SK-N-SH (cell line): ENCODE results near the gene SLC7A7. TPM values are rescaled to one million over a fixed set of nuclear protein-coding genes. Genes with fewer than 3 reads are reported as not detected.
"Not testable (repeated sequence)": the region's sequence is repeated elsewhere in the genome, so short reads cannot be mapped to it uniquely, and the experiment has no call there.

ENCODE experiments used
- CTCF ChIA-PET: fragments of 300-600, 350-600 bp; formaldehyde crosslinking; extraction: SDS; loops from one replicate; lab custom pipeline; 2021; lab: Yijun Ruan, JAX
- POLR2A ChIA-PET: fragments of 350-600 bp; sonication (Branson Sonifier 250); formaldehyde crosslinking; extraction: SDS; loops from one replicate; lab custom pipeline; 2020; ENCODE audit warnings: antibody characterized with exemption, inconsistent platforms; lab: Yijun Ruan, JAX
- DNase-seq: peaks from one replicate; pipeline ENCODE4 v3.0.0; 2012
- H2AFZ ChIP-seq: fragments of 200-600 bp; sonication (generic); 2 replicates; pipeline ENCODE4 v1.8.1; 2016; ENCODE audit warnings: antibody characterized with exemption, mild to moderate bottlenecking, low read depth
- H3F3A ChIP-seq: fragments of 200-600 bp; sonication (generic); replicated peaks from 2 replicates; pipeline ENCODE3; 2016; ENCODE audit warnings: antibody characterized with exemption, mild to moderate bottlenecking; ENCODE audit not compliant: insufficient read depth
- H3K27ac ChIP-seq, 2 experiments: fragments of 200-500 bp in 1 of 2; fragments of 200-600 bp in 1 of 2; sonication (Bioruptor generic) in 1 of 2; sonication (generic), shearing (Covaris generic) in 1 of 2; 2 replicates each; pipeline versions ENCODE4 v1.5.1 to v1.6.1; 2014 to 2016; ENCODE audit warnings: low read depth in 2 of 2, inconsistent platforms in 1 of 2, low read length in 1 of 2, mild to moderate bottlenecking in 1 of 2, mixed read lengths in 1 of 2
- H3K27me3 ChIP-seq: fragments of 200-600 bp; sonication (generic), shearing (Covaris generic); 2 replicates; pipeline ENCODE4 v1.6.1; 2016; ENCODE audit warnings: mixed run types; ENCODE audit not compliant: insufficient read depth
- H3K36me3 ChIP-seq, 2 experiments: fragments of 200-500 bp in 1 of 2; fragments of 200-600 bp in 1 of 2; sonication (Bioruptor generic) in 1 of 2; sonication (generic) in 1 of 2; replicated peaks in 1 of 2; 2 replicates each; pipeline versions ENCODE3 to v1.5.1; 2014 to 2016; ENCODE audit warnings: low read length in 1 of 2, mild to moderate bottlenecking in 1 of 2; ENCODE audit not compliant: insufficient read depth in 2 of 2, control insufficient read depth in 1 of 2
- H3K4me1 ChIP-seq, 2 experiments: fragments of 200-500 bp in 1 of 2; fragments of 200-600 bp in 1 of 2; sonication (Bioruptor generic) in 1 of 2; sonication (generic), shearing (Covaris generic) in 1 of 2; 2 replicates each; pipeline versions ENCODE4 v1.5.1 to v1.6.1; 2014 to 2016; ENCODE audit warnings: low read depth in 1 of 2, low read length in 1 of 2, mixed run types in 1 of 2; ENCODE audit not compliant: insufficient read depth in 2 of 2, control insufficient read depth in 1 of 2
- H3K4me2 ChIP-seq: fragments of 200-600 bp; sonication (generic), shearing (Covaris generic); 2 replicates; pipeline ENCODE4 v1.6.1; 2017; ENCODE audit warnings: mixed run types
- H3K4me3 ChIP-seq, 2 experiments: fragments of 200-500 bp in 1 of 2; fragments of 200-600 bp in 1 of 2; sonication (Bioruptor generic) in 1 of 2; sonication (generic), shearing (Covaris generic) in 1 of 2; 2 replicates each; pipeline versions ENCODE4 v1.5.1 to v1.8.1; 2014 to 2016; ENCODE audit warnings: low read depth in 2 of 2, inconsistent platforms in 1 of 2, low read length in 1 of 2, mild to moderate bottlenecking in 1 of 2, mixed read lengths in 1 of 2, moderate library complexity in 1 of 2
- H3K79me2 ChIP-seq: fragments of 200-600 bp; sonication (generic); 2 replicates; pipeline ENCODE4 v1.8.1; 2017; ENCODE audit warnings: mild to moderate bottlenecking; ENCODE audit not compliant: insufficient read depth
- H3K9ac ChIP-seq: fragments of 200-600 bp; sonication (generic); 2 replicates; pipeline ENCODE4 v1.6.1; 2017; ENCODE audit warnings: mixed run types
- H3K9me2 ChIP-seq: fragments of 200-600 bp; sonication (generic); 2 replicates; pipeline ENCODE4 v1.6.1; 2017; ENCODE audit warnings: mixed run types
- H3K9me3 ChIP-seq: fragments of 200-600 bp; sonication (generic); 2 replicates; pipeline ENCODE4 v1.6.1; 2017; ENCODE audit warnings: mixed run types, mild to moderate bottlenecking, moderate library complexity
- H4K20me1 ChIP-seq: fragments of 200-600 bp; sonication (generic); 2 replicates; pipeline ENCODE4 v1.6.1; 2017; ENCODE audit warnings: mild to moderate bottlenecking, mixed run types; ENCODE audit not compliant: insufficient read depth
- EZH2phosphoT487 ChIP-seq: fragments of 200-600 bp; sonication (generic); IDR thresholded peaks from 2 replicates; pipeline ENCODE4 v1.6.1; 2017; ENCODE audit warnings: low read depth, mixed run types, mild to moderate bottlenecking, antibody characterized with exemption, moderate library complexity, borderline replicate concordance
- POLR2AphosphoS5 ChIP-seq: IDR thresholded peaks from 2 replicates; pipeline ENCODE4 v1.6.1; 2012; ENCODE audit warnings: low read depth, low read length
- RAD21 ChIP-seq: IDR thresholded peaks from 2 replicates; pipeline ENCODE4 v1.6.1; 2012; ENCODE audit warnings: mild to moderate bottlenecking, low read length
- RCOR1 ChIP-seq: fragments of 150-350 bp; IDR thresholded peaks from 2 replicates; pipeline ENCODE4 v1.6.1; 2017; ENCODE audit warnings: antibody characterized with exemption, low read length
- REST ChIP-seq: IDR thresholded peaks from 2 replicates; pipeline ENCODE4 v1.6.1; 2012; ENCODE audit warnings: mild to moderate bottlenecking, low read depth, low read length, moderate library complexity
- TEAD4 ChIP-seq: IDR thresholded peaks from 2 replicates; pipeline ENCODE4 v1.4.0; 2012; ENCODE audit warnings: mild to moderate bottlenecking, borderline replicate concordance; ENCODE audit not compliant: insufficient read depth
- USF1 ChIP-seq: IDR thresholded peaks from 2 replicates; pipeline ENCODE4 v1.4.0; 2012; ENCODE audit warnings: low read depth, borderline replicate concordance
- ZBTB33 ChIP-seq: IDR thresholded peaks from 2 replicates; pipeline ENCODE4 v1.4.0; 2012; ENCODE audit warnings: low read depth, borderline replicate concordance
- WGBS: methylation state at CpG from one replicate; pipeline ENCODE4 v1.1.6; 2017; ENCODE audit warnings: low lambda C conversion rate; 5-methylcytosine and 5-hydroxymethylcytosine counted together
- polyA plus RNA-seq, 3 experiments: library from polyadenylated mRNA; depleted of rRNA; stranded (reverse); fragments of >200 nt; gene quantifications; 2 replicates each; pipeline ENCODE4 v1.2.3, GENCODE V29; 2012

The SLC7A7 gene
- polyA plus RNA-seq, 1 of the 3 experiments (the other 2 are of a cell fraction), result 0.30 TPM

- ChIA-PET CTCF (interaction anchor here (0.8 to 18.5 kb wide), 17 partner anchors 8 to 299 kb away, joined by 3 to 472 read pairs (median 6); partner anchors contain the start of genes LRP10, MMP14, MRPL52 and SLC7A7), POLR2A (no interaction called here)
- no peaks in the 10 kb centered on the region for H4K20me1 ChIP-seq
- no peak for DNase-seq
- peaks cover 10 to 11% of the 10 kb centered on the region in 2 experiments; a peak in 2 of 4 replicates for H3K4me1 ChIP-seq
- H3K4me3 ChIP-seq, result no peak overlapping the region
- 82% methylated on average over 6 of the region's 8 CpGs for WGBS
- no peaks in the 10 kb centered on the region for H3K27me3 ChIP-seq
- H2AFZ ChIP-seq, result no peak overlapping the region
- no peak overlapping the region for H3K9ac ChIP-seq
- H3K9me2 ChIP-seq, result no peaks in the 10 kb centered on the region
- no peak overlapping the region for H3K27ac ChIP-seq
- no peak for TF ChIP-seq RAD21
- TF ChIP-seq RCOR1, result no peak
- no peak for TF ChIP-seq TEAD4
- TF ChIP-seq POLR2AphosphoS5, result no peak
- TF ChIP-seq ZBTB33, result no peak
- no peak for TF ChIP-seq EZH2phosphoT487
- no peak for TF ChIP-seq USF1
- no peak for TF ChIP-seq REST
- TF ChIP-seq, all 33 proteins: peak for 0
- Histone ChIP-seq H3K9me3 (no peaks in the 10 kb centered on the region), H3F3A (peaks cover 7% of the 10 kb centered on the region), H3K4me2 (no peak overlapping the region), H3K79me2 (no peaks in the 10 kb centered on the region), H3K36me3 (no peaks in the 10 kb centered on the region)
Observed at GRCh38 chr14:22854963-22855724, 39.9 kb upstream of the SLC7A7 start.

GRCh38 chr14:22854296-22854695, 39.1 kb upstream of the SLC7A7 start:
- not testable (repeated sequence) for H3K27me3 ChIP-seq, H3K36me3 ChIP-seq, H3K4me2 ChIP-seq, H3K27ac ChIP-seq, H3K9me2 ChIP-seq, H3K9ac ChIP-seq, H3K9me3 ChIP-seq, H4K20me1 ChIP-seq, H3K79me2 ChIP-seq, H3K4me3 ChIP-seq, DNase-seq, H2AFZ ChIP-seq
- ChIA-PET CTCF (interaction anchor here (1.0 to 18.5 kb wide), 28 partner anchors 9 to 466 kb away, joined by 3 to 472 read pairs (median 7); partner anchors contain the start of genes HAUS4, LRP10, MMP14 and MRPL52), POLR2A (interaction anchor here (0.6 to 1.3 kb wide), 2 partner anchors 17 to 43 kb away, joined by 3 read pairs; no protein-coding TSS in a partner anchor)
- Histone ChIP-seq H3K4me1 (peaks cover 14 to 19% of the 10 kb centered on the region in 2 experiments; a peak in 3 of 4 replicates), H3F3A (peaks cover 11% of the 10 kb centered on the region)
- 88% methylated on average over 11 of the region's 11 CpGs for whole genome bisulfite sequencing
